Cardiac septum (tissue), 1 donor: ENCODE measurements around the gene WFDC1. TPM values are rescaled to one million over a fixed set of nuclear protein-coding genes. Genes with fewer than 3 reads are reported as not detected.

Source experiments
- DNase-seq: peaks from one replicate; pipeline ENCODE4 v3.0.0-alpha.2; 2020; ENCODE audit warnings: low spot score
- intact Hi-C: fragments of 100-400 bp; cut with DNase I; formaldehyde crosslinking; loops from one replicate; pipeline ENCODE4 v1.14.0; 2022
- total RNA-seq: library from RNA; stranded (reverse); fragmentation: NEBNext Ultra II Directional; extraction: Animal tissue kit (Norgen Biotek cat#: 25700); gene quantifications from one replicate; pipeline ENCODE4 v1.2.1, GENCODE V29; 2021
- donor health status: DM: no; HTN: no; CAD: no.

Gene WFDC1
- total RNA-seq, 1 donor from 2014 or later: 1.0 TPM

DNA sequence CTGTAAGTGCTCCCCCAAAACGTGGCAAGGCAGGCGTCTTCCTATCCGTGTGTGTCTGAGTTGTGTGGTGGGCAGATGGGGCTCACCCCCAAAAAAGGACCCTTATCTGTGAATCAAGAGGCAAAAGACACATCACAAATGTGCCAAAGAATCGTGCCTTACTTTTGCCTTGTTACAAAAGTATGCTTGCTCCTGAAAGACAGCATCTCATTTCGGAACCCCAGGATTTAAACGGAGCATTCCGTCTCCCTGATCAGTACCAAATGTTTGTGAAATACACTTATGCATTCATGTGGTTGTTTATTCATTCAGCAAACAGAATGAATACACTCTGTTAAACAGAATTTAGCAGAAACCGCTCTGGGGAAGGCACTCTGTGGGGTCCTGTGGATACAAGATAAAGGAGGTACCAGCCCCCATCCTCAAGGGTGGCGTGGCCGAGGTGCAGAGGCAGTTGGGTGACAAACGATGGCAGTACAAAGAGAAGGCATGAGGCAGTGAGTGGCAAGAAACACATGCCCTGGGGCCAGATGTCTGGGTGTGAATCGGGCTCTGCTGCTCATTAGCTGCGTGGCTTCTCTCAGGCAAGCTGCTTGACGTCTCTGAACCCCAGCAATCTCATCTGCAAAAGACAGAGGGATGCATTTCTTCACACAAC lies 654 bp downstream of the WFDC1 start:
- no peak for DNase-seq
- intact Hi-C loops: no loop called here

- intact Hi-C loops: no loop called here
- DNase-seq: no peak
These were observed 3.8 kb downstream of the WFDC1 start for GRCh38 chr16:84298376-84298899.

DNA sequence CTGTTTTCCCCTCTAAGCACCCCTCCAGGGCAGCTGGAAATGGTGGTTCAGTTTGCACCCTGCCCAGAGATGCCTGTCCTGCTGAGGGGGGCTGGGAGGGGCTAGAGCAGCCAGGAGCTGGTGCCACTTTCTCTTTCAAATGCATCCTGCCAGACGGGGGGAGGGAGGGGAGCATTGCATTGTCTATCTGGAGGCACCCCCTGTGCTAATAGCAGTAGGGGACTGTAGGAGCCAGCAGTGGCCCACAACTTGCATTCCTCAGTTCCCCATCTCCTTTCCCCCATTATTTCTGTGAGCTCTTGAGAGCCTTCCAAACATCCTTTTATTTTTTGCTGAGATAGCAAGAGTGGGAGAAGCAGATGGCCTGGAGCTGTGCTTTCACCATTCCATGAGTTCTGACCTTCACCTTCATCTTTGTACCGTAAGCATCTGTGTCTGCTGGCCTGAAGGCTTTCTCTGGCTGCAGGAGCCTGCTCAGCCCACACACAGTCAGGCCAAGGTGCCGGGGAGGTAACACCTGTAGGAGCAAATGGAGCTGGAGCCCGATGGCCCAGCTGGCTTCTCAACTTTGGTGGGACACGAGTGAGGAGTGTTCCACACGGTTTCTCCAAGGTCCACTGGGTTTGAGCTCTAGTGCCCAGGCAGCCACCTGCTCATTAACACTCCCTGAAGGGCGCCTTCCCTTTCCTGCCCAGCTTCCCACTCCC lies 5.2 kb downstream of the WFDC1 start:
- DNase-seq: no peak
- intact Hi-C loops: no loop called here

- DNase-seq: no peak
- intact Hi-C loops: loop anchor here (2.0 kb wide), 1 partner anchor 16 kb away; no protein-coding TSS in a partner anchor
These were observed 7.7 kb downstream of the WFDC1 start for GRCh38 chr16:84302111-84302954.

DNA sequence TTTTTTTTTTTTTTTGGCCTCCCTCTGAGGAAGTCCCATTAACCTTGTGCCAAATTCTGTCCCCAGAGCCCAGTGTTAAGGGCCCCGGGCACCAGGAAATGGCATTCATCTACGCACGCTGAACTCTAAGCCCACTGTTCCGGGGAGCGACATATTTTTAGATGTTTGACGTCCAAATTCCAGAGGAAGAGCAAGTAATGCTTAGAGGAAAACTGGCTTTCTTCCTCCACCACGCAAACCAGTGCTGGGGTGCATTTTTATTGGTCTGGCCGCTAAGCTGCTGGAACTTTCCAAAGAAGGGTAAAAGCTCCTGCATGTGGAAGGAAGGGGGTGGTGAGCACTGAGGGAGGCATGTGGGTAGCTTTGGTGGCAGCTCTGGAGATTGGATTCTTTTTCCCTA lies 8.3 kb downstream of the WFDC1 start:
- intact Hi-C loops: loop anchor here (2.0 kb wide), 1 partner anchor 16 kb away; no protein-coding TSS in a partner anchor
- DNase-seq: no peak

DNA sequence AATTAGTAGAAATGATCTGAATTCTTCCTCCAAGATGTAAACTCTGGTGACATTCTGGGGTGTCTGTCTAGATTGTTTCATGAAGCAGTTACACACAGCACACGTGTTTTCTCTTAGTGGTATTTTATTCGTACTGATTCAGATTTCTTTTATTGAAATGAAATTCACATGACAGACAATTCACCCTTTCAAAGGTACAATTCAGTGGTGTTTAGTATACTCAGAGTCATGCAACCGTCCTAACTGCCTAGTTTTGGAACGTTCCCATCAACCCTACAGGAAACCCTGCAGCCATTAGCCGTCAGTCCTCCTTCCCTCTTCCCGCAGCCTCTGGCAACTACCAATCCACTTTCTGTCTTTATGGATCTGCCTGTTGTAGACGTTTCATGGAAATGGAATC lies 8.8 kb downstream of the WFDC1 start:
- no peak for DNase-seq
- intact Hi-C loops: loop anchor here (2.0 kb wide), 1 partner anchor 17 kb away; no protein-coding TSS in a partner anchor

DNA sequence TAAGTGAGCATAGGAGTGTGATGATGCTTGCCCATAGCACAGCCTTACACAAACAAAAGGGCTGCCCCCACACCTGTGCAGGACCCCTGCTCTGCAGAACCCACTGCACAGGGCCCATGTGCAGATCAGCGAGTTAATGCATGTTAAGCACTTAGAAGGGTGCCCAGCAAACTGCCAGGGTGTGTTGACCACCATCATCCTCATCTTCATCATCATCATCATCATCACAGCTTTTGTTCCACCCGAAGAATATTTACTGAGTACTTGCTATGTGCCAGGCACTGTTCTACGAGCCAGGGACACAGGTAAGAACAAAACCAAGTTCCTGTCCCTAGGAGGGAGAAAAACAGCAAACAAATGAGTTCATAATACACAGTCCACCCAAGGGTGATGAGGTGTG lies 11.9 kb downstream of the WFDC1 start:
- no peak for DNase-seq
- intact Hi-C loops: no loop called here

DNA sequence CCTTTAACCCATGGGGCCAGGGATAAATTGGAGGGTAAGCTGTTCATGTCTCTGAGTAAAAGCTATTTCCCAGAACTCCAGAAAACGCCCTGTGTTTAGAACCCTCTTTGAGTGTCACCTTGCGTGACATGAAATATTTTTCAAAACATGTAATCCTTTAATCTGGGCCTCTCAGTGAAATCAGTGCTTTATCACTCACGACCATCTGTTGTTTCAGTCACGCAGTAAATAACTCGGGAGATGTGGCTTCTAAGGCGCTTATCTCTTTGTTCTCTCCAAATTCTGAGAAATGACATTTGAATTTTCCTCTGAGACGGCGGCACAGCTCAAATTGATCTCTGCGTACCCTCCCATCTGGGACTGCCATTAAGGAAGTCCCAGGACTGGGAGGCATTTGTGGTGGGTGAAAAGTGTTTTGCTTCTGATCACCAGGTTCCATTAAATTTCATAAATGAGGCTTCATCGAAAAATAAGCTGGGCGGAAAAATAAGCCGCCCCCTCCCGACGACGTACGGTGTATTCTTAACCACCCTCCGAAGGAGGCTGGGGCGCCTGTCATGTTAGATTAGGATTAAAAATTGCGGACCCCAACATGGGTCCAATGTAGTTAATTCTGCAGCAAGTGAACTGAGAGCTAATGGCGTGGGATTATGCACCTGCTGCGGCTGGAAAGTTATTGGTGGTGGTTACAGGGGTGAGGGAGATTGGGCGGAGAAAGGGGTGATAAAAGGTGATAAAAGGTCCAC lies 12.7 kb downstream of the WFDC1 start:
- intact Hi-C loops: no loop called here

GRCh38 chr16:84308120-84308519 lies 13.4 kb downstream of the WFDC1 start:
- no peak for DNase-seq
- intact Hi-C loops: no loop called here

More for the DNA sequence above, 12.7 kb downstream of the WFDC1 start:
- DNase-seq: no peak

GRCh38 chr16:84310642-84311041 lies 16.0 kb downstream of the WFDC1 start:
- DNase-seq: no peak
- intact Hi-C loops: no loop called here

DNA sequence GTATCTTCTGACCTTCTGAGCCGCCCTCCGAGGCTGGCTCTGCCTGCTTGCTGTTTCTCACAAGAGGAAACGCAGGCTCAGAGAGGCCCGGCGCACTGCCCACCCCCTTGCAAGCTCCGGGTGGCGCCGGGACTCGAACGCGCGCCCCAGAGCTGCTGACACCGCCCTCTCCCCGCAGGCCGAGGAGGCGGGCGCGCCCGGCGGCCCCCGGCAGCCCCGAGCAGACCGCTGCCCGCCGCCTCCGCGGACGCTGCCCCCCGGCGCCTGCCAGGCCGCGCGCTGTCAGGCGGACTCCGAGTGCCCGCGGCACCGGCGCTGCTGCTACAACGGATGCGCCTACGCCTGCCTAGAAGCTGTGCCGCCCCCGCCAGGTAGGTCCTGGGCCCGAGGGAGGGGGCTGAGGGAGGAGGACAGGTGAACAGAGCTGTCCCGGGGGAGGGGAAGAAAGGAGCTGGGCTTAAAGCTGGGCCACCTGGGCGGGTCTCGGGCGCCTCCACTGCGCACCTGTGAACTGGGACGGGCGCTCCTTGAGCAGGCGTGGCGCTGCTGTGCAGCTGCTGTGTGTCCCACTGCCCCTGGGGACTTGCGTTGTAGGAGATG lies 18.2 kb downstream of the WFDC1 start:
- intact Hi-C loops: no loop called here

GRCh38 chr16:84313921-84314320 lies 19.2 kb downstream of the WFDC1 start:
- intact Hi-C loops: no loop called here

More for the DNA sequence above, 18.2 kb downstream of the WFDC1 start:
- no peak for DNase-seq

DNA sequence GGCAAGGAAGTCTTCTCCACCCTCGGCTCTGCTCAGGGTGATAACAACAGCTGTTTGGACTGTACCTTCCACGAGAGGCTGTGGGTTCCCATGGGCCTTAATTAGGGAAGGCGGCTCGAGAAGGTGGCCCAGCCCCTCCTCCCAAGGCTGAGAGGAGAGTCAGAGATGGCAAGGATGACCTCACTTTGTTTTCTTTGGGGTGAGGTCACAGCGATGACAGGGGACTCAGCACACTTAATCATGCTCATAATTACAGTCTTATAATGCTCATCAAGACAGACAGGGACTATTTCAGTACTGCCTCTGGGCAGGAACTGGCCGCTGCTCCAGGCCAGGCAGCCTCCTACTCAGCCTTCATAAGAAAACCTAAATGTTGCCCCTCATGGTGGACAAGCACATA lies 19.7 kb downstream of the WFDC1 start:
- intact Hi-C loops: no loop called here
- no peak for DNase-seq

More at GRCh38 chr16:84313921-84314320, 19.2 kb downstream of the WFDC1 start:
- DNase-seq: no peak

- DNase-seq: no peak
- intact Hi-C loops: no loop called here
These were observed 20.1 kb downstream of the WFDC1 start for GRCh38 chr16:84314814-84315213.

DNA sequence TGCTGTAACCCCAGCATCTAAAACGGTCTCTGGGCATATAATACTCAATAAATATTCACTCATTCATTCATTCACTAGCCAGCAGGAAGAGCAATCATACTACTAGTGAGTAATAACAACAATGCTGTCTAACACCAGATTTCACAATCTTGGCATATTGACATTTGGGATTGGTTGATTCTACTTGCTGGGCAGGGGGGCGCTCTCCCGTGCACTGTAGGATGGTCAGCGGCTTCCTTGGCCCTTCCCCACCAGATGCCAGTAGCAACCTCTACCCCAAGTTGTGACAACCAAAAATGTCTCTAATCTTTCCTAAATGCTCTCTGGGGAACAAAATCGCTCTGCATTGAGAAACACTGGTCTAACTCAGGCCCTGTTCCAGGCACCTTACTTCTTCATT lies 20.7 kb downstream of the WFDC1 start:
- DNase-seq: no peak
- intact Hi-C loops: no loop called here

- no peak for DNase-seq
- intact Hi-C loops: no loop called here
These were observed 23.7 kb downstream of the WFDC1 start for GRCh38 chr16:84318091-84318975.

GRCh38 chr16:84319146-84319760 lies 24.6 kb downstream of the WFDC1 start:
- no peak for DNase-seq
- intact Hi-C loops: no loop called here

DNA sequence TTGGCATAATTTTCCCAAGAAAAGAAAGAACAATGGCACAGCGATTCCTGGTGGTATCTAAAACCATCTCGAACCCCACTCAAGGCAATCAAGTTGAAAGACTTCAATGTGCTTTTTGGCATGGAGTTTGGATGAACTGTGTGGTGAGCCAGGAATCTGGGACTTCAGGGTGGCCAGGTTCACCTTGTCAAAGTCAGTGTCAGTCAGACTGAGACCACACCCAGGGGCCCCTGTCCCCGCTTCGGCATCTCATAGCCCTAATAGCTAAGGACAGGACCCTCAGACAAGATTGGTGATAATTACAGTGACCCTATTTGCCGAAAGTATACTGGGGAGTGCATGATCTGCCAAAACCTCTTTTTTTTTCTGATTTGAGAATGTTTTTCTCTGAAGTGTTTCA lies 25.8 kb downstream of the WFDC1 start:
- DNase-seq: no peak
- intact Hi-C loops: no loop called here
